IPS-NIHi11 (cell line): ENCODE measurements around the gene TRPV4.
"Not testable (repeated sequence)": the region's sequence is repeated elsewhere in the genome, so short reads cannot be mapped to it uniquely, and the experiment has no call there.

Source experiments
- DNase-seq: peaks from one replicate; pipeline ENCODE4 v3.0.0; 2012; ENCODE audit warnings: mixed read lengths, low spot score

The TRPV4 gene

DNA sequence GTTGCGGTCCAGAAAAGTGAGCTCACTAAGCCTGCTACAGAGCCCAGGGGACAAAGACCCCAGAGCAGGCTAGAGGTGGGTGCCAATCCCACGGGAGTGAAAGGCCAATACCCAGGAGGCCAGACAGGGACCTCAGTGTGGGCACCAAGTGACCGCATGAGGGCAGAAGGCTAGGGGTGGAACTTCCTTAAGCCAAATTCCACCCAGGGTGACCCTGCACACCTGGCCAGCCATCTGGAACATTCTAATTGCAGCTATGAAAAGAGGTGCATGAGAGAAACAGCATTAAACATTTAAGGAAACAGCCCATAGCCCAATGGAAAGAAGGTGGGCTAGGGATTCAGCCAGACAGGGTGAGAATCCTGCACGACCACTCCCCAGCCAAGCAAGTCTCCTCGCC is 27.8 kb upstream of the TRPV4 start:
- DNase-seq: no peak

GRCh38 chr12:109858764-109859163 is 25.6 kb upstream of the TRPV4 start:
- no peak for DNase-seq

GRCh38 chr12:109857715-109858114 is 24.5 kb upstream of the TRPV4 start:
- no peak for DNase-seq

DNA sequence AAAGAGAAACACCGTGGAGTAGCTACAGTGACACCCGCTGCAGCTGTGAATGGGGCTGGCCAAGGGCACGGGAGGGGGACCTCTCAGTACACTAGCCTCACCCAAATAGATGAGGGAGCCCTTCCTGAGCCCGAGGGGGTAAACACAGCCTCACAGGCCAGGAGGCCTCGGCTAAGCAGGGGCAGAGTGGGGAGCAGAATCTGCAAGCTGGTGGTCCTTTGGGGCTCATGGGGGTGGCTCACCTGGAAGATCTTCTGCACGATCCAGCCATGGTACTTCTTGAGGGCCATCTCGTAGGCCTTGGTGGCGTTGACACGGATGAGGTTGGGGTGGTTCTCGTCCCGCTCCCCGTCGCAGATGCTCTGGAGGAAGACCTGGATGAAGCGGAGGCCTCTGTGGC is 22.2 kb upstream of the TRPV4 start:
- DNase-seq: no peak

GRCh38 chr12:109850518-109850917 is 17.3 kb upstream of the TRPV4 start:
- not testable (repeated sequence) for DNase-seq

GRCh38 chr12:109847142-109847735 is 14.0 kb upstream of the TRPV4 start:
- DNase-seq: no peak

- no peak for DNase-seq
Measured at GRCh38 chr12:109845824-109846205, 12.6 kb upstream of the TRPV4 start.

DNA sequence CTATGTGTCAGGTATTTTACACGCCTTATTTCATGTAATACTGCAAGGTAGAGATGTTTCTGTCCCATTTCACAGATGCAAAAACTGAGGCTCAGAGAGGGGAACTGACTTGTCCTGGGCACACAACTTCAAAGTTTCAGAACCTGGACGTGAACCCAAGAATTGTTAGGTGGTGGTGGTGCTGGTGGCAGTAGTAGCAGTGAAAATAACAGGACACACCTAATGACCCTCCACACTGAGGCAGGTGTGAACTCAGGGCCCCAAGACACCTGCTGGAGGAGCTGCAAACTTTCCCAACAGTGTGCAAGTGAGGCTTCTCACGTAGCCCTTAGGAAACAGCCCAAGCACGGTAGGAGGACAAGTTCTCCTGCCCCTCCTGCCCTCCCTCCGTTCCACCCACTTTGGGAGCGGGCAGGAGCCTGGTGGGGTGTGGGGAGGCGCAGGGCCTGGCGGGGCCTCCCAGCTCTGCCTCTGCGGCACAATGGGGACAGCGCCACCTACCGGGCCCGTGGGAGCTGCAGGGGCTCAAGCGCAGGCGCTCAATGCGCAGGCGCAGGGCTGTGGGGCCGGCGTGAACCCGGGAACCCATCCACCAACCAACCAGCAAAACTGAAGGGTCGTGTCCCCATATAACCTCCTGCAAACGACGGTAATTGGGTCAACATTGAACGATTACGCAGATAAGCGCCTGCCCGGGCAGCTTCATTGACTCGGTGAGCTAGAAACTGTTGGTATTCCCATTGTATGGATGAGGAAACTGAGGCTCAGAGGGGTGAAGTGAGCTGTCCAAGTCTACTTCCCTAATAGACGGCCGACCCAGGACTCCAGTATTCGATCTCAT is 12.0 kb upstream of the TRPV4 start:
- peak; percentile 97 for DNase-seq

GRCh38 chr12:109844091-109844490 is 10.9 kb upstream of the TRPV4 start:
- DNase-seq: no peak

- no peak for DNase-seq
Measured at GRCh38 chr12:109842021-109842420, 8.8 kb upstream of the TRPV4 start.

DNA sequence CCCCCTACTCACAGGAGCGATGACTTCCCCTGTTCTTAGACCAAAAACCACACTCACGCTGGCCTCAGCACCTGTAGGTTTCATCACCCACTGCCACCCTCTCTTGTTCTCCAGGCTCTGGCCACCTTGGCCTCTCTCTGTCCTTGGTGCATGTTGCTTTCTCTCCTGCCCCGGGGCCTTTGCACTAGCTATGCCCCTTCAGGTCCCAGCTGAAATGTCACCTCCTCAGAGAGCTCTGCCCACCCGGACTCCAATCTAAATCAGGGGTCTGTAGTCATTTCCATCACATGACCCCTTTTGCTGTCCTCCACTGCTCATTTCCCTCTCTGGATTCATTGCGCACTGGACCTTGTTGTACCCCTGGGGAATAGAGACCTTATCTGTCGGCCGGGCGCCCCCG is 8.2 kb upstream of the TRPV4 start:
- no peak for DNase-seq

- peak; percentile 71 for DNase-seq
Measured at GRCh38 chr12:109840305-109841074, 7.3 kb upstream of the TRPV4 start.

DNA sequence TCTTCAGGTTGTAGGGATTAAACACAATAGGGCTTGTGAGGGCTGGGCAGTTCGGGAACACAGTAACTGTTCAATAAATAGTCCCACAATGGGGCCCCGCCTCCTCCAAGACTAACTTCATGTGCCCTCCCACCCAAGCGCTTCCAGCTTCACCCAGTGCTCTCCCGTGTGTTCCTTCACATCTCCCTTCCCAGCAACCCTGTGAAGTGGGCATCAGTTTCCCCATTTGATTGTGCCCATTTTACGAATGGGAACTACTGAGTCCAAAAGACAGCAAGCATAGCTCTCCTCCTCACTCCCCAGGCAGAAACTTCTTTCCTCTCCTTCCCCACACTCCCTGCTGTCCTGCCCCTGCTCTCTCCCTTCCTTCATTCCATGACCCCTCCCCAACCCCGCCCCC is 6.2 kb upstream of the TRPV4 start:
- no peak for DNase-seq

GRCh38 chr12:109836916-109837315 is 3.7 kb upstream of the TRPV4 start:
- no peak for DNase-seq

DNA sequence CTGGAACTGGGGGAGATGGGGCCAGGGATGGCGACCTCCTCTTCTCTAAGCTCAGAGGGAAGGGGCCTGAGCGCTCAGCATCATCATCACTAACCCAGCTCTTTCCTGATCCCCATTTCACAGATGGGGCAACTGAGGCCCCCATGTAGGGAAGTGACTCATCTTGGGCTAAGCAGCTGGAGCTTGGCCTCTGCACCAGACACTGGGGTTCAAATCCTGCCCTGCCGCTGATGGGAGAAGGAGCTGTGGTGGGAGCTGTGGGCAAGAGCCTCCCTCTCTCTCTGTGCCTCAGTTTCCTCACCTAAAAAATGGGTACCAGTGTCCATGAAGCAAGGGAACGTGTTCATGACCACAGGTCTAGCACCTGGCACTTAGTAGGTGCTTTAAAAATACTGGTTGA is 2.6 kb upstream of the TRPV4 start:
- DNase-seq: no peak

DNA sequence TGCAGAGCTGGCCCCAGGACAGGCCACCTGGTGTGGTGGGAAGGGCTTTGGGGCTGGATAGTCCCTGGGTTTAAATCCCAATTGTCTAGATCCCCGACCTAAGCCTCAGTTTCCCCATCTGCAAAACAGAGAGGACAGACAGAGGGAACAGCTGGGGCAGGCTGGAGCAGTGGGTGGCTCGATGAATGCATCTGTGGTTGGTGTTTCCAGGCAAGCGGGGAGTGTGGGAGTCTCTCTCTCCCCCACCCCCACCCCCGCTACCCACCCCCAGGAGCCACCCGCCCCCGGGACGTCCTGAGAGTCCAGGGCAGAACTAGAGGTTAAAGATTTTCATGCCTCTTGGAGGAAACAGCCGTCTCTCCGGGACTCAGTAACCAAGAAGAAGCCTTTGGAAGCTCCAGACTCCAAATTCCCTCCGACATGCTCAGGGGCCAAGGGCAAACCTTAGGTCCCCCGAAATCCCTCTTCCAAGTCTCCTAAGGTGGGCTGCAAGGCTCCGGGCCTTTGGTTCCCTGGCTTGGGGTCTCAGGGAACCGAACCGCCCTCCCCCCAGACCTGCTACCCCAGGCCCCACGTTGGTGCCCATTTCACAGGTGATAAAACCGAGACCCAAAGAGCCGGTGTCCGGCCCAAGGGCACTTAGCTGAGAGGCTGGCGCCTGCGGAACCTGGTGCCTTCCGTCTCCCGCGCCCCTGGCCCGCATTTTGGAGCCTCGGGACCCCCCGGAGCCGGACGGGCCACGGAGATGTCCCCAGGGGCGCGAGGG is 474 bp downstream of the TRPV4 start:
- no peak for DNase-seq

DNA sequence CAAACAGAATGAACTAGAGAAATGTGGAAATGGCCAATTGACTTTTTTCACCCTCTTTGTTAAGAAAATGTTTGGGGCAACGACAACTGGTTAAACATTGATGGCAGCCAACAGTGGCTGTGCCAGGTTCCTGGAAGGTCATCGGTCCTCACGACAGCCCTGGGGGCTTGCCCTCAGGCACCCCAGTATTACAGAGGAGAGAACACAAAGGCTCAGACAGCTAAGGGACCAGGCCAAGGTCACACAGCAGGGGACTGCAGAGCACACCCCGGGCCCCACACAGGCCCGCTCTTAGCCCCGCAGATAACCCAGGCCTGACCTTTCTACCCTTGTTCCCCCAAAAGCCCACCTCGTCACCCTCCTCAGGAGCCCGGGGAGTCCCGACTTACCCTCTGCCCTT is 1.3 kb downstream of the TRPV4 start:
- no peak for DNase-seq

- no peak for DNase-seq
Measured at GRCh38 chr12:109831365-109831764, 1.8 kb downstream of the TRPV4 start.

DNA sequence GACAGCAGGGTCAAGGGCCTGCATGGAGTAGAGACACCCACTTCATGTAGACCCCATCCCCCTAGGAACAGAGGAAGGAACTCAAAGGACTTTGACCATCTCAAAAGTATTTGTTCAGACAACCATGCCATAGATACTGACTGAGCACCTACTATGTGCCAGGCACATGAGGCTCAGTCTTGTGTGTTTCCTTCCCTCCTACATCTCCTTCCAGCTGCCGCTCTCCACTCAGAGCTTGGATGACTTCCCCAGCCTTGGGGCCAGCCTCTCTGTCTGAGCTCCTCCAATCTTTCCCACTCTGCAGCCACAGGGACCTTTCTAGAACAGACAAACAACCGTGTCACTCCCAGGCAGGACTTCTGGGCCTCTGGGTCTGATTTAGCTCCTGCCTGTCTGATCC is 2.5 kb downstream of the TRPV4 start:
- DNase-seq: no peak

- DNase-seq: no peak
Measured at GRCh38 chr12:109830267-109830666, 2.9 kb downstream of the TRPV4 start.

DNA sequence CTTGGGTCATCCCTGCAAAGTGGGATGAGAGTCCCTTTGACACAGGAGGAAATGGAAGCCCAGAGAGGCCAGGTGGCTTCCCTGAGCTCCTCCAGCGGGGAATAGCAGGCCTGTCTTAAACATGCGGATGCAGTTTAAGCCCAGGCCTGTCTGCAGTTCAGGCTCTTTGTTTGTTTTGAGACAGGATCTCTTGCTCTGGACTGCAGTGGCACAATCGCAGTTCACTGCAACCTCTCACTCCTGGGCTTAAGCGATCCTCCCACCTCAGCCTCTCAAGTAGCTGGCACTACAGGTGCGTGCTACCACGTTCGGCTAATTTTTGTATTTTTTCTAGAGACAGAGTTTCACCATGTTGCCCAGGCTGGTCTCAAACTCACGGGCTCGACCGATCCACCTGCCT is 3.5 kb downstream of the TRPV4 start:
- no peak for DNase-seq

- no peak for DNase-seq
Measured at GRCh38 chr12:109828754-109829511, 4.3 kb downstream of the TRPV4 start.
